Liver (tissue), 9 donors: ENCODE results near the gene UNG. TPM values are rescaled to one million over a fixed set of nuclear protein-coding genes. Genes with fewer than 3 reads are reported as not detected.

ENCODE experiments used
- DNase-seq: peaks from one replicate; pipeline ENCODE4 v3.0.0-alpha.2; 2017; ENCODE audit warnings: low spot score
- H3K27ac ChIP-seq, 2 donors: one replicate each; pipeline ENCODE4 v1.7.0; 2013; ENCODE audit warnings: inconsistent platforms in 2 of 2, low read length in 2 of 2, control low read depth in 1 of 2, low read depth in 1 of 2, mild to moderate bottlenecking in 1 of 2
- H3K27me3 ChIP-seq, 4 donors: one replicate each; pipeline versions ENCODE4 v1.6.1 to v1.7.0; 2013; ENCODE audit warnings: low read length in 3 of 4, inconsistent platforms in 1 of 4, mild to moderate bottlenecking in 1 of 4, moderate library complexity in 1 of 4; ENCODE audit not compliant: control insufficient read depth in 4 of 4, insufficient read depth in 4 of 4
- H3K36me3 ChIP-seq, 4 donors: one replicate each; pipeline versions ENCODE4 v1.6.1 to v1.7.0; 2013; ENCODE audit warnings: low read length in 3 of 4, mild to moderate bottlenecking in 3 of 4, low read depth in 1 of 4, moderate library complexity in 1 of 4; ENCODE audit not compliant: control insufficient read depth in 4 of 4, insufficient read depth in 3 of 4
- H3K4me1 ChIP-seq, 4 donors: one replicate each; pipeline versions ENCODE4 v1.6.1 to v1.7.0; 2013; ENCODE audit warnings: low read length in 3 of 4, mild to moderate bottlenecking in 3 of 4, moderate library complexity in 1 of 4; ENCODE audit not compliant: control insufficient read depth in 4 of 4, insufficient read depth in 4 of 4
- H3K4me3 ChIP-seq, 3 donors: one replicate each; pipeline versions ENCODE4 v1.6.1 to v1.7.0; 2013; ENCODE audit warnings: low read length in 3 of 3, control low read depth in 1 of 3, low read depth in 1 of 3, mild to moderate bottlenecking in 1 of 3
- H3K9ac ChIP-seq, 2 donors: one replicate each; pipeline ENCODE4 v1.7.0; 2013; ENCODE audit warnings: low read length in 2 of 2, mild to moderate bottlenecking in 2 of 2, moderate library complexity in 2 of 2, control low read depth in 1 of 2, low read depth in 1 of 2
- H3K9me3 ChIP-seq, 4 donors: one replicate each; pipeline versions ENCODE4 v1.6.1 to v1.7.0; 2013; ENCODE audit warnings: low read length in 3 of 4; ENCODE audit not compliant: control insufficient read depth in 4 of 4
- ATF3 ChIP-seq: IDR thresholded peaks from 2 replicates; pipeline ENCODE4 v1.6.1; 2016; ENCODE audit warnings: antibody characterized with exemption
- EGR1 ChIP-seq, 2 donors: IDR thresholded peaks; 2 replicates each; pipeline ENCODE4 v1.6.1; 2016 to 2018; ENCODE audit warnings: antibody characterized with exemption in 2 of 2, low read depth in 2 of 2
- FOXA1 ChIP-seq: IDR thresholded peaks from 2 replicates; pipeline ENCODE4 v1.6.1; 2016; ENCODE audit warnings: antibody characterized with exemption
- FOXA2 ChIP-seq: IDR thresholded peaks from 2 replicates; pipeline ENCODE4 v1.6.1; 2016; ENCODE audit warnings: antibody characterized with exemption
- HNF4A ChIP-seq, 2 donors: conservative IDR thresholded peaks; 2 replicates each; pipeline ENCODE4 v1.6.1; 2016; ENCODE audit warnings: antibody characterized with exemption in 2 of 2, mild to moderate bottlenecking in 2 of 2
- HNF4G ChIP-seq: IDR thresholded peaks from 2 replicates; pipeline ENCODE4 v1.6.1; 2016; ENCODE audit warnings: antibody characterized with exemption
- JUND ChIP-seq, 2 donors: IDR thresholded peaks; 2 replicates each; pipeline ENCODE4 v1.6.1; 2016; ENCODE audit warnings: antibody characterized with exemption in 2 of 2
- NR2F2 ChIP-seq: IDR thresholded peaks from 2 replicates; pipeline ENCODE4 v1.6.1; 2016; ENCODE audit warnings: antibody characterized with exemption
- RXRA ChIP-seq, 2 donors: IDR thresholded peaks; 2 replicates each; pipeline ENCODE4 v1.6.1; 2017 to 2018; ENCODE audit warnings: antibody characterized with exemption in 2 of 2, mild to moderate bottlenecking in 1 of 2
- SP1 ChIP-seq: IDR thresholded peaks from 2 replicates; pipeline ENCODE4 v1.6.1; 2018; ENCODE audit warnings: antibody characterized with exemption, mild to moderate bottlenecking
- TAF1 ChIP-seq: conservative IDR thresholded peaks from 2 replicates; pipeline ENCODE4 v1.6.1; 2016; ENCODE audit warnings: antibody characterized with exemption, mild to moderate bottlenecking
- YY1 ChIP-seq: IDR thresholded peaks from 2 replicates; pipeline ENCODE4 v1.6.1; 2016; ENCODE audit warnings: antibody characterized with exemption, mild to moderate bottlenecking
- WGBS: extraction: QIAGEN DNeasy Blood & Tissue Kit; methylation state at CpG from one replicate; pipeline ENCODE4 v1.1.7; 2013; 5-methylcytosine and 5-hydroxymethylcytosine counted together
- polyA plus RNA-seq, 2 donors: library from polyadenylated mRNA; stranded (reverse) in 1 of 2; unstranded in 1 of 2; fragments of 200-250 nt in 1 of 2; fragments of >200 nt in 1 of 2; fragmentation: Nextera tagmentation in 1 of 2; extraction: Ambion mirVana in 1 of 2; gene quantifications; one replicate each; pipeline versions ENCODE4 v1.2.1 to v1.2.3, GENCODE V29; 2013 to 2015
- total RNA-seq, 2 donors: library from RNA; depleted of rRNA; stranded (reverse); fragments of >200 nt; gene quantifications; one replicate each; pipeline ENCODE4 v1.2.3, GENCODE V29; 2014
- TF ChIP-seq, protein P1 (sequence below): IDR thresholded peaks from 2 replicates; pipeline ENCODE4 v1.6.1; 2016; ENCODE audit warnings: antibody characterized with exemption, mild to moderate bottlenecking
- TF ChIP-seq, protein P2 (sequence below): IDR thresholded peaks from 2 replicates; pipeline ENCODE4 v1.6.1; 2016; ENCODE audit warnings: antibody characterized with exemption
- donor health status: healthy.
- donor health status: healthy.
- donor health status: healthy.
- donor health status: healthy.
- donor health status: healthy.

Gene UNG
- total and polyA plus RNA-seq, 4 donors: 9.4 to 22.1 (median 14.9) TPM

DNA sequence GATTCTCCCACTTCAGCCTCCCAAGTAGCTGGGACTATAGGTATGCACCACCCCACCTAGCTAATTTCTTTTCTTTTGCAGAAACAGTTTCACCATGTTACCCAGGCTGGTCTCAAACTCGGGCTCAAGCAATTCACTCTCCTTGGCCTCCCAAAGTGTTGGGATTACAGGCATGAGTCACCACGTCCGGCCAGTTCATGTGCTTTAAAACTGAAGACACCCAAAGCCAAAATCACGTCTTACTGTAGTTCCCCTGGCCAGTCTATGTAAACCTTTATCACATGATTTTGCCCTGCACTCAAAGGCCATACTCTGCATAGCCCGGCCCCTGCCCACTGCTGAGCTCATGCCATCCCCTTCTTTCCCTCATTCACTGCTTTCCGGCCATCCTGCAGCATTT lies 8.6 kb upstream of the UNG start:
- 85% methylated on average over 6 of the region's 6 CpGs for WGBS
- Histone ChIP-seq H3K9ac (no peak overlapping the region), H3K27ac (peak overlapping the region in 1 of 2 donors; percentile 10), H3K9me3 (no peaks in the 10 kb centered on the region), H3K4me1 (peaks cover 8 to 84% (median 68%) of the 10 kb centered on the region in 4 donors), H3K27me3 (no peaks in the 10 kb centered on the region), H3K4me3 (no peak overlapping the region), H3K36me3 (peaks cover 0 to 10% (median 2%) of the 10 kb centered on the region in 4 donors)
- TF ChIP-seq FOXA1 (no peak), HNF4A (conservative IDR thresholded peaks at IDR 0.05) (no peak), YY1 (no peak), HNF4G (no peak), RXRA (IDR thresholded peaks at IDR 0.05) (no peak), ATF3 (no peak)
- no peak for DNase-seq

- Histone ChIP-seq H3K27ac (no peak overlapping the region), H3K27me3 (no peaks in the 10 kb centered on the region), H3K4me1 (peaks cover 4 to 76% (median 62%) of the 10 kb centered on the region in 4 donors), H3K4me3 (no peak overlapping the region), H3K36me3 (peaks cover 0 to 10% (median 2%) of the 10 kb centered on the region in 4 donors), H3K9me3 (no peaks in the 10 kb centered on the region), H3K9ac (no peak overlapping the region)
- 77% methylated on average over 7 of the region's 7 CpGs for WGBS
- TF ChIP-seq SP1 (no peak), JUND (IDR thresholded peaks at IDR 0.05) (no peak), EGR1 (IDR thresholded peaks at IDR 0.05; ENCODE audit: low read depth in 2 of 2) (no peak), TAF1 (no peak), YY1 (no peak), HNF4G (no peak), RXRA (IDR thresholded peaks at IDR 0.05) (no peak), NR2F2 (no peak), FOXA2 (no peak)
- TF ChIP-seq, protein P1, sequence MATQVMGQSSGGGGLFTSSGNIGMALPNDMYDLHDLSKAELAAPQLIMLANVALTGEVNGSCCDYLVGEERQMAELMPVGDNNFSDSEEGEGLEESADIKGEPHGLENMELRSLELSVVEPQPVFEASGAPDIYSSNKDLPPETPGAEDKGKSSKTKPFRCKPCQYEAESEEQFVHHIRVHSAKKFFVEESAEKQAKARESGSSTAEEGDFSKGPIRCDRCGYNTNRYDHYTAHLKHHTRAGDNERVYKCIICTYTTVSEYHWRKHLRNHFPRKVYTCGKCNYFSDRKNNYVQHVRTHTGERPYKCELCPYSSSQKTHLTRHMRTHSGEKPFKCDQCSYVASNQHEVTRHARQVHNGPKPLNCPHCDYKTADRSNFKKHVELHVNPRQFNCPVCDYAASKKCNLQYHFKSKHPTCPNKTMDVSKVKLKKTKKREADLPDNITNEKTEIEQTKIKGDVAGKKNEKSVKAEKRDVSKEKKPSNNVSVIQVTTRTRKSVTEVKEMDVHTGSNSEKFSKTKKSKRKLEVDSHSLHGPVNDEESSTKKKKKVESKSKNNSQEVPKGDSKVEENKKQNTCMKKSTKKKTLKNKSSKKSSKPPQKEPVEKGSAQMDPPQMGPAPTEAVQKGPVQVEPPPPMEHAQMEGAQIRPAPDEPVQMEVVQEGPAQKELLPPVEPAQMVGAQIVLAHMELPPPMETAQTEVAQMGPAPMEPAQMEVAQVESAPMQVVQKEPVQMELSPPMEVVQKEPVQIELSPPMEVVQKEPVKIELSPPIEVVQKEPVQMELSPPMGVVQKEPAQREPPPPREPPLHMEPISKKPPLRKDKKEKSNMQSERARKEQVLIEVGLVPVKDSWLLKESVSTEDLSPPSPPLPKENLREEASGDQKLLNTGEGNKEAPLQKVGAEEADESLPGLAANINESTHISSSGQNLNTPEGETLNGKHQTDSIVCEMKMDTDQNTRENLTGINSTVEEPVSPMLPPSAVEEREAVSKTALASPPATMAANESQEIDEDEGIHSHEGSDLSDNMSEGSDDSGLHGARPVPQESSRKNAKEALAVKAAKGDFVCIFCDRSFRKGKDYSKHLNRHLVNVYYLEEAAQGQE: no peak
- TF ChIP-seq, protein P2, sequence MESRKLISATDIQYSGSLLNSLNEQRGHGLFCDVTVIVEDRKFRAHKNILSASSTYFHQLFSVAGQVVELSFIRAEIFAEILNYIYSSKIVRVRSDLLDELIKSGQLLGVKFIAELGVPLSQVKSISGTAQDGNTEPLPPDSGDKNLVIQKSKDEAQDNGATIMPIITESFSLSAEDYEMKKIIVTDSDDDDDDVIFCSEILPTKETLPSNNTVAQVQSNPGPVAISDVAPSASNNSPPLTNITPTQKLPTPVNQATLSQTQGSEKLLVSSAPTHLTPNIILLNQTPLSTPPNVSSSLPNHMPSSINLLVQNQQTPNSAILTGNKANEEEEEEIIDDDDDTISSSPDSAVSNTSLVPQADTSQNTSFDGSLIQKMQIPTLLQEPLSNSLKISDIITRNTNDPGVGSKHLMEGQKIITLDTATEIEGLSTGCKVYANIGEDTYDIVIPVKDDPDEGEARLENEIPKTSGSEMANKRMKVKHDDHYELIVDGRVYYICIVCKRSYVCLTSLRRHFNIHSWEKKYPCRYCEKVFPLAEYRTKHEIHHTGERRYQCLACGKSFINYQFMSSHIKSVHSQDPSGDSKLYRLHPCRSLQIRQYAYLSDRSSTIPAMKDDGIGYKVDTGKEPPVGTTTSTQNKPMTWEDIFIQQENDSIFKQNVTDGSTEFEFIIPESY: no peak
- DNase-seq: no peak
Measured at GRCh38 chr12:109089683-109090082, 7.7 kb upstream of the UNG start.
